ENCODE data around the gene SORCS2. TPM values are rescaled to one million over a fixed set of nuclear protein-coding genes. Genes with fewer than 3 reads are reported as not detected.

The SORCS2 gene
- total RNA-seq, 1 experiment from 2014 or later = 4.1 TPM

GRCh38 chr4:7697343-7697742, 505.0 kb downstream of the SORCS2 start:
- Histone ChIP-seq H3K9me2 (replicated peaks; ENCODE audit: low read length) (no peaks in the 10 kb centered on the region), H3K79me2 (ENCODE audit: low read length) (no peaks in the 10 kb centered on the region), H4K20me1 (ENCODE audit: low read length) (no peaks in the 10 kb centered on the region), H3K4me2 (ENCODE audit: low read length) (no peak overlapping the region), H3K36me3 (ENCODE audit: low read depth, low read length) (no peaks in the 10 kb centered on the region), H3K9ac (ENCODE audit: low read length) (no peak overlapping the region), H2AFZ (ENCODE audit: low read length) (no peak overlapping the region), H3F3A (ENCODE audit: low read length, unreplicated experiment) (no peaks in the 10 kb centered on the region), H3K9me3 (ENCODE audit: low read length) (no peaks in the 10 kb centered on the region), H3K4me3 (ENCODE audit: low read length) (no peak overlapping the region), H3K27me3 (ENCODE audit: low read length) (no peaks in the 10 kb centered on the region), H3K4me1 (ENCODE audit: insufficient read depth, low read length) (no peaks in the 10 kb centered on the region), H3K27ac (ENCODE audit: low read length) (no peak overlapping the region)
- no peak for DNase-seq
- TF ChIP-seq EZH2phosphoT487 (IDR thresholded peaks at IDR 0.05; ENCODE audit: borderline replicate concordance, low read length) (no peak), CTCF (conservative IDR thresholded peaks at IDR 0.05; ENCODE audit: low read depth, low read length) (no peak), EZH2 (IDR thresholded peaks at IDR 0.05; ENCODE audit: low read length, unreplicated experiment) (no peak)
- ChIA-PET POLR2A (ENCODE audit: unreplicated experiment) (no interaction called here), CTCF (no interaction called here)
- BruUV-seq (replicated peaks) = no TSS peak
- no peak for ATAC-seq
- intact Hi-C loops (cut with micrococcal nuclease) = no loop called here

- Histone ChIP-seq H3K36me3 (ENCODE audit: low read depth, low read length) (no peaks in the 10 kb centered on the region), H3K9me2 (replicated peaks; ENCODE audit: low read length) (no peaks in the 10 kb centered on the region), H3K4me2 (ENCODE audit: low read length) (no peak overlapping the region), H3K27ac (ENCODE audit: low read length) (no peak overlapping the region), H4K20me1 (ENCODE audit: low read length) (no peaks in the 10 kb centered on the region), H3K79me2 (ENCODE audit: low read length) (no peaks in the 10 kb centered on the region), H3F3A (ENCODE audit: low read length, unreplicated experiment) (no peaks in the 10 kb centered on the region), H3K4me3 (ENCODE audit: low read length) (no peak overlapping the region), H3K27me3 (ENCODE audit: low read length) (no peaks in the 10 kb centered on the region), H3K9me3 (ENCODE audit: low read length) (no peaks in the 10 kb centered on the region), H3K9ac (ENCODE audit: low read length) (no peak overlapping the region), H3K4me1 (ENCODE audit: insufficient read depth, low read length) (no peaks in the 10 kb centered on the region), H2AFZ (ENCODE audit: low read length) (no peak overlapping the region)
- ATAC-seq (no peak), DNase-seq (no peak)
- TF ChIP-seq EZH2phosphoT487 (IDR thresholded peaks at IDR 0.05; ENCODE audit: borderline replicate concordance, low read length) = no peak
- TF ChIP-seq EZH2 (IDR thresholded peaks at IDR 0.05; ENCODE audit: low read length, unreplicated experiment) = no peak
- TF ChIP-seq CTCF (conservative IDR thresholded peaks at IDR 0.05; ENCODE audit: low read depth, low read length) = no peak
- BruUV-seq (replicated peaks) = no TSS peak
- ChIA-PET POLR2A (ENCODE audit: unreplicated experiment) (no interaction called here), CTCF (no interaction called here)
- intact Hi-C loops (cut with micrococcal nuclease) = no loop called here
These were observed 505.5 kb downstream of the SORCS2 start for GRCh38 chr4:7697821-7698220.

- Histone ChIP-seq H3K27ac (ENCODE audit: low read length) (no peak overlapping the region), H3F3A (ENCODE audit: low read length, unreplicated experiment) (no peaks in the 10 kb centered on the region), H3K9ac (ENCODE audit: low read length) (no peak overlapping the region), H3K4me3 (ENCODE audit: low read length) (no peak overlapping the region), H3K4me1 (ENCODE audit: insufficient read depth, low read length) (no peaks in the 10 kb centered on the region), H3K9me3 (ENCODE audit: low read length) (no peaks in the 10 kb centered on the region), H2AFZ (ENCODE audit: low read length) (no peak overlapping the region), H3K27me3 (ENCODE audit: low read length) (no peaks in the 10 kb centered on the region), H3K79me2 (ENCODE audit: low read length) (no peaks in the 10 kb centered on the region), H4K20me1 (ENCODE audit: low read length) (no peaks in the 10 kb centered on the region), H3K36me3 (ENCODE audit: low read depth, low read length) (no peaks in the 10 kb centered on the region), H3K9me2 (replicated peaks; ENCODE audit: low read length) (no peaks in the 10 kb centered on the region), H3K4me2 (ENCODE audit: low read length) (no peak overlapping the region)
- ChIA-PET CTCF (no interaction called here), POLR2A (ENCODE audit: unreplicated experiment) (no interaction called here)
- no peak for TF ChIP-seq CTCF (conservative IDR thresholded peaks at IDR 0.05; ENCODE audit: low read depth, low read length)
- no peak for TF ChIP-seq EZH2phosphoT487 (IDR thresholded peaks at IDR 0.05; ENCODE audit: borderline replicate concordance, low read length)
- TF ChIP-seq EZH2 (IDR thresholded peaks at IDR 0.05; ENCODE audit: low read length, unreplicated experiment) = no peak
- ATAC-seq = no peak
- no peak for DNase-seq
- intact Hi-C loops (cut with micrococcal nuclease) = no loop called here
- no TSS peak for BruUV-seq (replicated peaks)
These were observed 506.2 kb downstream of the SORCS2 start for GRCh38 chr4:7698584-7698983.

Measured in PC-3 (cell line).